HG03575 (cell line): Measurements from ENCODE around the gene PAAF1.

Experiments
- ATAC-seq: cut with Tn5 transposase; IDR thresholded peaks from one replicate; pipeline ENCODE4 v1.9.1; 2021; ENCODE audit not compliant: unreplicated experiment, insufficient number of reproducible peaks, low FRiP score; ENCODE audit errors: extremely low read depth

The PAAF1 gene

DNA sequence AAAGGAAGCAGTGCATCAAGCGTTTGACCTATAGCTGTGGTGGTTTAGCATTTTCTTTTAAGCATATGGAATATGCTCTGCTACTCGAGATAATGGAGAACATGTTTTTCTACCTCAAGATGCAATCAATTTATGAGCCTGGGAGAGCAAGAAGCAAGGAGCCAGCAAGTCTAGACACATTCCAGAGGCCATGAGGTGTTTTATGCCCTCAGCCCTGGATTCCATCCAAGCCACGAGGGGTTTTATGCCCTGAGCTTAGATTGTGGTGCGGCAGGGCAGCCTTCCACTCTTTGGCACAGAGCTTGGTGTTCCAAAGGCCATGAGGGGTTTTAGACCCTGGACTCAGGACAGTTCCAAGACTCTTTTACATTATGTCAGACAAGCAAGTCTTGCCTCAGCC lies 62.3 kb downstream of the PAAF1 start:
- ATAC-seq, result no peak

DNA sequence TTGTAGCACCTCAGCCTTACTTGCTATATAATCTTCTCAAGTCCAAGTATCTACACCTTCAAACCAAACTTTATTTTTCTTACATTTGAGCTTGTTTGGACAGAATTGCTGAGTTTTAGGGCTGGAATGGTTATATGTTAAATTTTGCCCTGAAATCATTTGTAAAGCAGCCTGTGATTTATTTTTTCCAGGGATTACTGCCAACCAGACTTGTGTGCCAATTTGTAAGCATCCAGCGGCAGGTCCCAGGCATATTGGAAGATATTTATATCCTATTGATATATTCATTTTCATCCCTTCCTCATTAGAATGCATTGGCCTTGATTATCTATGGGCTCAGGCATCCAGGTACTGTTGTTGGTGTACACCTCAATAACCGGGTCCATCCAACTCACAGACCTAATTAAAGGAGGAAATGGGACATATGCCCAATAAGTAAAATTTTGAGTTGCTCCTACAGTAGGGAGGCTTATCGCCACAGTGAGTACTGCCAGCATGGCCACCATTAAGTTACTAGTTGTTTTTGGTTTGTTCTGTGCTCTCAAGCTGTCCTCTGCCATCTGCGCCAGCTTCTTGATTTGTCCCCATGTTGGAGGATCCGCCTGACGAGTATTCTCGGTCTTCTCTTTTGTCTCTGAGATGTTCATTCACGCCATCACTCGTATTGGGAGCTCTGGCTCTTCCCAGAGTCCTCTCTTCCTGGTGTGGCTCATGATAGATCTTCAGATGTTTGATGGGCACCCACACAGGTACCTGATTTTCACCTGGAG lies 64.2 kb downstream of the PAAF1 start:
- no peak for ATAC-seq

DNA sequence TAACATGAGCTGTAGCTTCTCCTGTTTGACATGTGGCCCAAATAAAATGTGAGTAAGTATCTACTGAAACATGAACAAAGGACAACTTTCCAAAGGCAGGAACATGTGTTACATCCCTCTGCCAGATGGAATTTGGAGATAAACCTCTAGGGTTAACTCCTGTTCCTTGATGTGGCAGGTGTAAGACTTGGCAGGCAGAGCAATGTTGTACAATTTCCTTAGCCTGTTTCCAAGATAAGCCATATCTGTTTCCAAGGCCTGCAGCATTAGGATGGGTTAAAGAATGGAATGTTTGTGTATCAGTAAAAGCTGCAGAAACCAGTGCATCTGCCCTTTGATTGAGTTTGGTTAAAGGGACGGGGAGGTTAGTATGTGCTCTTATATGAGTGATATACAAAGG lies 65.2 kb downstream of the PAAF1 start:
- ATAC-seq, result no peak

GRCh38 chr11:73944085-73944484 lies 67.3 kb downstream of the PAAF1 start:
- ATAC-seq, result no peak

- no peak for ATAC-seq
Observed at GRCh38 chr11:73944901-73945300, 68.1 kb downstream of the PAAF1 start.

DNA sequence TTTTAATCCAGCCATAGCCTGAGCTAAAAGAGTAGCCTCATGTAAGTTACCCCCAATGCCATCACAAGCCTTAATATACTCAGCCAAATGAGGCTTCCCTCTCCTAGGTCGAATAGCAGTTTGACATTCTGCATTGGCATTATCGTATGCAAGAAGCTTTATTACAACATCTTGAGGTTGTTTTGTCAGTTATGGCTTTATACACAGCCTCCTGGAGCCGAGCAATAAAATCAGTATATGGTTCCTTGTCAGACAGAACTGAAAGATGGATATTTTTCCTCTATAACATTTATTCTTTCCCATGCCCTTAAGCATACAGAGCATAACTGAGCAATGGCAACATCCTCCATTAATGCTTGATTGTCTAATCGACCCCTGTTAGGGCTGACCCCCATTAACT lies 68.6 kb downstream of the PAAF1 start:
- ATAC-seq, result no peak

- no peak for ATAC-seq
Observed at GRCh38 chr11:73946798-73947458, 70.1 kb downstream of the PAAF1 start.

DNA sequence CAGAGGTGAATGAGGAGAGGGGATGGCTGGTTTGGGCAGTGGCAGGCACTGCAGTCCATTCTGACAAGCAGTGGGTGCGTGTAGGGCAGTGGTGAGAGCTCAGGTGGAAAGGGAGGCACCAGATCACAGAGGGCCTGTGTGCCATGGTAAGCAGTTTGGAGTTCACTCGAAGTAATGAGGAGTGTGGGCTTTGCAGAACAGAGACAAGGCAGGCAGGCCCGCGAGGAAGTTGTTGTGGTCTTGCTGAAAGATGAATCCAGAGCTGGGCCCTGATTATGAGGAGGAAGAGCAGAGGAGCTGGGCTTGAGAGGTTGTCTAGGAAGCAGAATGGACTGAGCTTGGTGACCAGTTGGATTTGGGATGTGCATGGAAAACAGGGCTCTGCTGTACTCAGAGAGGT lies 72.4 kb downstream of the PAAF1 start:
- no peak for ATAC-seq

DNA sequence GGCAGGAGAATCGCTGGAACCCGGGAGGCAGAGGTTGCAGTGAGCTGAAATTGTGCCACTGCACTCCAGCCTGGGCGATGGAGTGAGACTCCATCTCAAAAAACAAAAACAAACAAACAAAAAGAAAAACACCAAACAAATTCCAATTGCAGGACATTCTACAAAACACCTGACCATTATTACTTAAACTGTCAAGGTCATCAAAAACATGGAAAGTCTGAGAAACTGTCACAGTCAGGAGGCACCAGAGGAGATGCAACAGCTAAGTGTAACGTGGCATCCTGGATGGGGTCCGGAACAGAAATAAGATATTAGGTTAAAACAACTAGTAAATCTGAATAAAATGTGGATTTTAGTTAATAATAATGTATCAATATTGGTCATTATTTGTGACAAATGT lies 73.1 kb downstream of the PAAF1 start:
- no peak for ATAC-seq

DNA sequence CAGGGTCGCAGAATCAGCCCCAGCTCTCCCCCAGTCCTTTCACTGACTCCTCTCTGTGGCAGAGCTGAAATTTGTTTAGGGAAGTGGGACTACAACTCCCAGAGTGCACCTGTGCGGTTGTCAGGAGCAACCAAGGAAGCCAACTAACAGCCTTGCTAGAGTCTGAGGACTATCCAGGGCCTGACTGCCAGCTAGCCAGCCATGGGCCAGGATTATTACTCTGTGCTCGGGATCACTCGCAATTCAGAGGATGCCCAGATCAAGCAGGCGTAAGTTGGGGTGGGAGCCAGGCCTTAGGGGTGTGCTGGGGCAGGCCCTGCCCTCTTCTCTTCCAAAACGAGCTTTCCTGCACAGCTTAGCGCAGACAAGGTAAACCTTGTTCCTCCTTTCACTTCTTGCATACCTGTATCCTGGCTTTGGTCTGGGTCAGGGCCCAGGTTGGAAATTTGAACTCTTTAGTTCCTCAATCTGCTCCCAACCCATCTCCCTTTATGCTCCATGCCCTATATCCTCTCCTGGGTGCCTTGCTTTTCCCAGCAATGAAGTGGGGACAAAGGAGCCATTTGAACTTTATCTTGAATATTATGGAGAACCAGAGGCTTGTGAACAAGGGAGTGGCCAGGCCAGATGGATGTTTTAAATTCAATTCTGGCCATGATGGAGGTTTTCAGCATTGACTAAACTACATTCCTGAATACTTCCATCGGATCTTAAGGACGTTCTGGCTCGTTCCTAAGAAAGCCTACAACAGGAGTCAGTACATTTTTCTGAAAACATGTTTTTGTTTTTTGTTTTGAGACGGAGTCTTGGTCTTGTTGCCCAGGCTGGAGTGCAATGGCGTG lies 74.3 kb downstream of the PAAF1 start, which contains the start of gene DNAJB13:
Gene DNAJB13 (plus strand): TSS at position 158 of the 842 bp plus-strand sequence. CDS start 44 bp downstream, at position 202.
- no peak for ATAC-seq

GRCh38 chr11:73951797-73952196 lies 75.0 kb downstream of the PAAF1 start:
- ATAC-seq, result no peak

DNA sequence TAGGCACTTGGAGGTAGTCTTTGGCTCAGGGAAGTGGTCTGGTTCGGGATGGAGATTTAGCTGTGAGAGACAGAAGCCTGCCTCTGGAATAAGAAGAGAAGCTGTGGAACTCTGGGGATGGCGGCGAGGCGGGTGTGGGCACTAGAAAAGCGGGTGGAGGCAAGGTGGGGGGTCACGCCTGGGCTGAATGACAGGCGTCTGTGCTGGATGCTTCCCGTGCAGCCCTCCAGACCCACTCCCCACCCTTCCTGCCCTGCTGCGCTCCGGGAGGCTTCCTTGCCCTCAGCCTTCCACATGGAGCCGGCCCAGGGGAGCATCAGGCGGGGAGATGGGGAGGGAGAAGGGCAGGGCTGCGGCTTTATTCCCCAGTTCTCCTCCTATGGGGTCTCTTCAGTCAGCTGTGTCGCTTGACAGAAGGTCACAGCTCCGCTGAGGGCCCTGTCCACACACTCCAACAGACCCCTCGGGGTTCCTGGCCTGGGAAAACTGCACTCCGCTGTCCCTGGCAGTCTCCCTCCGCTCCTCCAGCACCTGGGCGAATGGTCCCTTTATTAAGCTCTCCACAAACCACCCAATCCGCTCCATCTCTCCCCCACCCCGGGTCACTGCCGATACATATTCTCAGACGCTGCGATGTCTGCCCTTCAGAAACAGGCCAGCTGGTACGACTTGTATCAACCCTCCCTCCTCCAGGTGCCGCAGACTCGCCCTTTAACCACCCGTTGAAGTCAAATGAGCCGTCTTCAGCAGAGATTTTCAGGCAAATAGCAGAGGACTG lies 80.3 kb downstream of the PAAF1 start:
- ATAC-seq, result no peak

GRCh38 chr11:73957654-73958361 lies 81.0 kb downstream of the PAAF1 start:
- ATAC-seq, result no peak

DNA sequence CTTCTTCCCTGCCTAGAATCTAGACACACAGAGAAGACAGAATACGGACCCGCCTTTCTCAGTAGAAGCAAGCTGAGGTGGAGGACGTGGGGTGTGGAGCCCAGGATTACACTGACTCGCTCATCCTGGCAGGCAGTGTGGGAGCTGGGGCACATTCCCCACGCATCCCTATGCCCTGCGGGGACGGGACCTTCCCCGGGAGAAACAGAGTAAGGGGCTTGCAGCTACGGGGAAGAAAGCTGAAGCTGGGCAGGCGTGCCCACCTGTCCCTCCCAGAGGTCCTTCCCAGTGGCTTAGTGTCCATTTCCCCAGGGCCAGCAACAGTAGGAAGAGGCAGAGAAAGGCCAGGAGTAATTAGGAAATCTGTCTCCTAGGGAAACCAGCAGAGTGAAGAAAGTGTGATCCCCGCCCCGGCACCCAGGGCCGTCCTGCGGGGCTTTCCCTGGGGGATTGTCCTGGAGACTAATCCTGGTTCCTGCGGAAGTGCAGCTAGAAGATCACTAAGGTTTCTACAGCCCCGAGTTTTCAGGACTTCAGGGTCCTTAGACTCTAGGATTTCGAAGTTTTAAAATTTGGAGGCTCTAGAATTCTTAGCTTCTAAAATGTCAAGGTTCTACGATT lies 81.8 kb downstream of the PAAF1 start:
- ATAC-seq, result no peak

DNA sequence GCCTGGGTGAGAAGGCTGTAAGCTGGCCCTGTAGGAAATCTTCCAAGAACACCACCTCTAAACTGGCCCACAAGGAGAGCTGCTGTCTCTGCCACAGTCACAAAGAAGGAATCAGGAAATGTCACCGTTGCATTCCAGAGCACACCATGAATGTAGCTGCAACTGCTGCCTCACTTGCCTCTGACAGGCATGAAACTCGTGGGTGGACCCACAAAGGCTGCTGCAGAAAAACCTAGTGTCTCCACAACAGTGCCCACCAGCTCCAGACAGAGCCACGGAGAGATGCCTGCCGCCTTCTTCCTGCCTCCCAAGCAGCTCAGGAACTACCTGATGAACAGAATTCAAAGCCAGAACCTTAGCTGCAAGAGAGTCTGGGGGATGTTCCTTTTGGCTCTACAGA lies 84.5 kb downstream of the PAAF1 start:
- no peak for ATAC-seq

GRCh38 chr11:73962101-73962705 lies 85.4 kb downstream of the PAAF1 start:
- no peak for ATAC-seq

- ATAC-seq, result no peak
Observed at GRCh38 chr11:73963861-73964260, 87.1 kb downstream of the PAAF1 start.
